ENCODE data around the gene GPC5. TPM values are rescaled to one million over a fixed set of nuclear protein-coding genes. Genes with fewer than 3 reads are reported as not detected.

Gene GPC5
- total and polyA plus RNA-seq, 2 of the 13 experiments (the other 11 are each of a cell fraction or from before 2014, with no cell fraction given), result 0.02 to 0.07 TPM

DNA sequence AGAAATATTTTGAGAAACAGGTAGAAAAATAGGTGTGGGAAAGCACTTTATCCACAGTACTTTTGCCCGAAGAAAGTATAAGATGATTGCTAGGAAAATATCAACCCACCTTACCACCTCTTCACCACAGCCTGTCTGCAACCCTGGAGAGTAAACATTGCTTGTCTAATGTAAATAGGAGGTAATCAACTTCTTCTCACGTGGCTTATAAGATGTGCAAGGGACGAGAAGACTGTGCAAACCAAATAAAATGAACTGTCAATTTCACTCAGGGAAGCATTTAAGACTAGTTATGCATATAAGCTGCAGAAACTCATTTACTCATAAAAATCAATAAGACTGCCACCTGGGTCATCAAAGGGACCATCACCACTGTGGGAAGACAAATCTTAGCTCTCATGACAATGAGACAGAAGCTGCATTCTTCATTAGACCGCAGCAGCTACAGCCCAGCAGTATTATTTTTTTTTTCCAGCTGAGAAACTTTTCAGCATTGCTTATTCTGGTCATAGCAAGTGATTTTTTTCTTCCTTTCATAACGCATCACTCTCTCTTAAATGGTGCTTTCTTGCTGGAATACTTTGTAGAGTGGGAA lies 1020.5 kb downstream of the GPC5 start:
- Histone ChIP-seq H3K4me3 (replicated peaks in 1 of 3; ENCODE audit: insufficient read depth in 1 of 3, low read depth in 2 of 3, low read length in 3 of 3) (no peak overlapping the region), H3K36me3 (replicated peaks in 1 of 2; ENCODE audit: control insufficient read depth in 1 of 2, insufficient read depth in 2 of 2, low read length in 2 of 2) (no peaks in the 10 kb centered on the region), H3K9me3 (ENCODE audit: low read length) (no peaks in the 10 kb centered on the region), H3K4me2 (ENCODE audit: low read depth, low read length) (no peak overlapping the region), H3K79me2 (ENCODE audit: insufficient read depth, low read length) (no peaks in the 10 kb centered on the region), H3K27ac (ENCODE audit: extremely low read length, insufficient read depth, low read length) (no peak overlapping the region), H3K4me1 (ENCODE audit: insufficient read depth, low read length) (no peaks in the 10 kb centered on the region), H3K27me3 (ENCODE audit: control insufficient read depth in 1 of 2, insufficient read depth in 2 of 2, low read length in 2 of 2) (no peaks in the 10 kb centered on the region), H4K20me1 (ENCODE audit: insufficient read depth, low read length) (no peaks in the 10 kb centered on the region), H3K9ac (ENCODE audit: insufficient read depth, low read depth, low read length) (no peak overlapping the region), H2AFZ (ENCODE audit: low read length) (no peak overlapping the region)
- no TSS peak for BruUV-seq (replicated peaks)
- CTCF ChIA-PET (ENCODE audit: low intra/inter-chr PET ratio, low total read pairs), result no interaction called here
- ATAC-seq (no peak), DNase-seq (ENCODE audit: low spot score) (no peak), FAIRE-seq (no peak)
- POLR2A ChIA-PET, result no interaction called here
- 2% methylated on average over 5 of the region's 5 CpGs for WGBS (ENCODE audit: low lambda C conversion rate)
- intact Hi-C loops (cut with micrococcal nuclease; ENCODE audit: unreplicated experiment), result no loop called here
- no peak for TF ChIP-seq TRIM24 (CRISPR knock-in tag; IDR thresholded peaks at IDR 0.05)
- TF ChIP-seq ZNF331 (CRISPR knock-in tag; IDR thresholded peaks at IDR 0.05), result no peak
- no peak for TF ChIP-seq MLLT10 (CRISPR knock-in tag; IDR thresholded peaks at IDR 0.05)
- no peak for TF ChIP-seq ZNF709 (CRISPR knock-in tag; IDR thresholded peaks at IDR 0.05)
- no peak for TF ChIP-seq JUNB (CRISPR knock-in tag; IDR thresholded peaks at IDR 0.05; ENCODE audit: borderline replicate concordance)
- no peak for TF ChIP-seq ZKSCAN1 (IDR thresholded peaks at IDR 0.05; ENCODE audit: low read length)
- in situ Hi-C loops (cut with HindIII; ENCODE audit: extremely low pct_ligation_motif_present, low pct_unique_long_range_greater_than_20kb), result no loop called here

DNA sequence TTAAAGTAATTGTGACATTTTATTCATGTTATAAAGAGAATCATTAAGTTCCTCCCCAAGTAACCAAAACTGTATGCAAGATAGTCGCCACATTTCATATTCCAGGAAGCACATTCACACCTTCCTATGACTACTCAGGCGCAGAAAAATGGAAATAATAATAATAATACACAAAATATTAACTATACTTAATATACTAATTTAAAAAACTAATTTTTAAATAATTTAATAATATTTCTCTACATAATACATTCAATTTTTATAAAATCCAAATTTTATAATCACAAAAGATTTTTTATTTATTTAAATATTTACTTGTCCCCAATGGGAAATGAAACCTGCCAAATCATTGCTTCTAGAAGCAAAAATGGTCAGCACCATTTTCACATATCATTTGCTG lies 1030.8 kb downstream of the GPC5 start:
- Histone ChIP-seq H3K27me3 (ENCODE audit: control insufficient read depth in 1 of 2, insufficient read depth in 2 of 2, low read length in 2 of 2) (no peaks in the 10 kb centered on the region), H3K4me2 (ENCODE audit: low read depth, low read length) (no peak overlapping the region), H3K9ac (ENCODE audit: insufficient read depth, low read depth, low read length) (no peak overlapping the region), H3K27ac (ENCODE audit: extremely low read length, insufficient read depth, low read length) (no peak overlapping the region), H3K4me1 (ENCODE audit: insufficient read depth, low read length) (no peaks in the 10 kb centered on the region), H3K9me3 (ENCODE audit: low read length) (no peaks in the 10 kb centered on the region), H4K20me1 (ENCODE audit: insufficient read depth, low read length) (no peaks in the 10 kb centered on the region), H3K4me3 (replicated peaks in 1 of 3; ENCODE audit: insufficient read depth in 1 of 3, low read depth in 2 of 3, low read length in 3 of 3) (no peak overlapping the region), H3K79me2 (ENCODE audit: insufficient read depth, low read length) (no peaks in the 10 kb centered on the region), H3K36me3 (replicated peaks in 1 of 2; ENCODE audit: control insufficient read depth in 1 of 2, insufficient read depth in 2 of 2, low read length in 2 of 2) (no peaks in the 10 kb centered on the region), H2AFZ (ENCODE audit: low read length) (no peak overlapping the region)
- BruUV-seq (replicated peaks), result no TSS peak
- intact Hi-C loops (cut with micrococcal nuclease; ENCODE audit: unreplicated experiment), result no loop called here
- ChIA-PET POLR2A (no interaction called here), CTCF (ENCODE audit: low intra/inter-chr PET ratio, low total read pairs) (no interaction called here)
- DNase-seq (ENCODE audit: low spot score), result no peak
- WGBS (ENCODE audit: low lambda C conversion rate), result 2% methylated on average over 2 of the region's 2 CpGs
- no peak for FAIRE-seq
- ATAC-seq, result no peak
- in situ Hi-C loops (cut with HindIII; ENCODE audit: extremely low pct_ligation_motif_present, low pct_unique_long_range_greater_than_20kb), result no loop called here
- no peak for TF ChIP-seq MAFF (IDR thresholded peaks at IDR 0.05; ENCODE audit: low read depth, low read length)
- TF ChIP-seq, protein P1, sequence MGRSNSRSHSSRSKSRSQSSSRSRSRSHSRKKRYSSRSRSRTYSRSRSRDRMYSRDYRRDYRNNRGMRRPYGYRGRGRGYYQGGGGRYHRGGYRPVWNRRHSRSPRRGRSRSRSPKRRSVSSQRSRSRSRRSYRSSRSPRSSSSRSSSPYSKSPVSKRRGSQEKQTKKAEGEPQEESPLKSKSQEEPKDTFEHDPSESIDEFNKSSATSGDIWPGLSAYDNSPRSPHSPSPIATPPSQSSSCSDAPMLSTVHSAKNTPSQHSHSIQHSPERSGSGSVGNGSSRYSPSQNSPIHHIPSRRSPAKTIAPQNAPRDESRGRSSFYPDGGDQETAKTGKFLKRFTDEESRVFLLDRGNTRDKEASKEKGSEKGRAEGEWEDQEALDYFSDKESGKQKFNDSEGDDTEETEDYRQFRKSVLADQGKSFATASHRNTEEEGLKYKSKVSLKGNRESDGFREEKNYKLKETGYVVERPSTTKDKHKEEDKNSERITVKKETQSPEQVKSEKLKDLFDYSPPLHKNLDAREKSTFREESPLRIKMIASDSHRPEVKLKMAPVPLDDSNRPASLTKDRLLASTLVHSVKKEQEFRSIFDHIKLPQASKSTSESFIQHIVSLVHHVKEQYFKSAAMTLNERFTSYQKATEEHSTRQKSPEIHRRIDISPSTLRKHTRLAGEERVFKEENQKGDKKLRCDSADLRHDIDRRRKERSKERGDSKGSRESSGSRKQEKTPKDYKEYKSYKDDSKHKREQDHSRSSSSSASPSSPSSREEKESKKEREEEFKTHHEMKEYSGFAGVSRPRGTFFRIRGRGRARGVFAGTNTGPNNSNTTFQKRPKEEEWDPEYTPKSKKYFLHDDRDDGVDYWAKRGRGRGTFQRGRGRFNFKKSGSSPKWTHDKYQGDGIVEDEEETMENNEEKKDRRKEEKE (IDR thresholded peaks at IDR 0.05), result no peak
- no peak for TF ChIP-seq CBX1 (IDR thresholded peaks at IDR 0.05; ENCODE audit: low read depth)
- TF ChIP-seq, protein P2, sequence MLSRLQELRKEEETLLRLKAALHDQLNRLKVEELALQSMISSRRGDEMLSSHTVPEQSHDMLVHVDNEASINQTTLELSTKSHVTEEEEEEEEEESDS (CRISPR knock-in tag; IDR thresholded peaks at IDR 0.05; ENCODE audit: borderline replicate concordance), result no peak
- no peak for TF ChIP-seq NFRKB (IDR thresholded peaks at IDR 0.05)
- TF ChIP-seq, protein P3, sequence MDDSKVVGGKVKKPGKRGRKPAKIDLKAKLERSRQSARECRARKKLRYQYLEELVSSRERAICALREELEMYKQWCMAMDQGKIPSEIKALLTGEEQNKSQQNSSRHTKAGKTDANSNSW (CRISPR knock-in tag; IDR thresholded peaks at IDR 0.05; ENCODE audit: borderline replicate concordance), result no peak
- TF ChIP-seq, protein P4, sequence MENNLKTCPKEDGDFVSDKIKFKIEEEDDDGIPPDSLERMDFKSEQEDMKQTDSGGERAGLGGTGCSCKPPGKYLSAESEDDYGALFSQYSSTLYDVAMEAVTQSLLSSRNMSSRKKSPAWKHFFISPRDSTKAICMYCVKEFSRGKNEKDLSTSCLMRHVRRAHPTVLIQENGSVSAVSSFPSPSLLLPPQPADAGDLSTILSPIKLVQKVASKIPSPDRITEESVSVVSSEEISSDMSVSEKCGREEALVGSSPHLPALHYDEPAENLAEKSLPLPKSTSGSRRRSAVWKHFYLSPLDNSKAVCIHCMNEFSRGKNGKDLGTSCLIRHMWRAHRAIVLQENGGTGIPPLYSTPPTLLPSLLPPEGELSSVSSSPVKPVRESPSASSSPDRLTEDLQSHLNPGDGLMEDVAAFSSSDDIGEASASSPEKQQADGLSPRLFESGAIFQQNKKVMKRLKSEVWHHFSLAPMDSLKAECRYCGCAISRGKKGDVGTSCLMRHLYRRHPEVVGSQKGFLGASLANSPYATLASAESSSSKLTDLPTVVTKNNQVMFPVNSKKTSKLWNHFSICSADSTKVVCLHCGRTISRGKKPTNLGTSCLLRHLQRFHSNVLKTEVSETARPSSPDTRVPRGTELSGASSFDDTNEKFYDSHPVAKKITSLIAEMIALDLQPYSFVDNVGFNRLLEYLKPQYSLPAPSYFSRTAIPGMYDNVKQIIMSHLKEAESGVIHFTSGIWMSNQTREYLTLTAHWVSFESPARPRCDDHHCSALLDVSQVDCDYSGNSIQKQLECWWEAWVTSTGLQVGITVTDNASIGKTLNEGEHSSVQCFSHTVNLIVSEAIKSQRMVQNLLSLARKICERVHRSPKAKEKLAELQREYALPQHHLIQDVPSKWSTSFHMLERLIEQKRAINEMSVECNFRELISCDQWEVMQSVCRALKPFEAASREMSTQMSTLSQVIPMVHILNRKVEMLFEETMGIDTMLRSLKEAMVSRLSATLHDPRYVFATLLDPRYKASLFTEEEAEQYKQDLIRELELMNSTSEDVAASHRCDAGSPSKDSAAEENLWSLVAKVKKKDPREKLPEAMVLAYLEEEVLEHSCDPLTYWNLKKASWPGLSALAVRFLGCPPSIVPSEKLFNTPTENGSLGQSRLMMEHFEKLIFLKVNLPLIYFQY (CRISPR knock-in tag; IDR thresholded peaks at IDR 0.05; ENCODE audit: borderline replicate concordance), result no peak

Data from HepG2 (cell line).